IMR-90 (cell line): ENCODE data around the gene SLC25A11. TPM values are rescaled to one million over a fixed set of nuclear protein-coding genes. Genes with fewer than 3 reads are reported as not detected.

Source experiments
- ATAC-seq: fragments of 200-7000 bp; cut with Tn5 transposase; 2 replicates; pipeline ENCODE4 v1.9.1; 2020; ENCODE audit warnings: low read depth, mild to moderate bottlenecking, moderate library complexity
- BruUV-seq: library from RNA; stranded (reverse); fragments of 400-500 nt; replicated peaks from 2 replicates; lab custom pipeline; 2021; lab: Mats Ljungman, UMichigan
- CTCF ChIA-PET: fragments of 300-600 bp; formaldehyde crosslinking; extraction: SDS; loops from one replicate; lab custom pipeline; 2021; ENCODE audit warnings: antibody characterized with exemption; lab: Yijun Ruan, JAX
- POLR2A ChIA-PET: fragments of 300-600 bp; sonication (Branson Sonifier 250); formaldehyde crosslinking; loops from one replicate; lab custom pipeline; 2022; ENCODE audit warnings: antibody characterized with exemption; ENCODE audit not compliant: unreplicated experiment; lab: Charles Lee
- DNase-seq: peaks from one replicate; pipeline ENCODE4 v3.0.0; 2013
- H2AFZ ChIP-seq: replicated peaks from 2 replicates; pipeline ENCODE3; 2013; ENCODE audit warnings: low read length, mild to moderate bottlenecking; ENCODE audit not compliant: poor library complexity
- H2AK5ac ChIP-seq: 2 replicates; pipeline ENCODE4 v1.6.1; 2013; ENCODE audit warnings: low read depth, low read length, inconsistent platforms
- H2AK9ac ChIP-seq: replicated peaks from 2 replicates; pipeline ENCODE3; 2013; ENCODE audit warnings: mild to moderate bottlenecking, low read depth, low read length, moderate library complexity; ENCODE audit not compliant: poor library complexity
- H2BK120ac ChIP-seq: 2 replicates; pipeline ENCODE4 v1.6.1; 2013; ENCODE audit warnings: low read depth, low read length, inconsistent platforms
- H2BK15ac ChIP-seq: 3 replicates; pipeline ENCODE4 v1.6.1; 2013; ENCODE audit warnings: low read depth, low read length, inconsistent platforms
- H2BK20ac ChIP-seq: 2 replicates; pipeline ENCODE4 v1.6.1; 2013; ENCODE audit warnings: low read depth, mild to moderate bottlenecking, inconsistent platforms, low read length, moderate library complexity
- H2BK5ac ChIP-seq: 2 replicates; pipeline ENCODE4 v1.6.1; 2013; ENCODE audit warnings: mild to moderate bottlenecking, low read depth, low read length, inconsistent platforms; ENCODE audit not compliant: poor library complexity, severe bottlenecking
- H3K14ac ChIP-seq: replicated peaks from 2 replicates; pipeline ENCODE4 v1.6.1; 2013; ENCODE audit warnings: low read depth, low read length, inconsistent platforms
- H3K18ac ChIP-seq: 2 replicates; pipeline ENCODE4 v1.6.1; 2013; ENCODE audit warnings: low read depth, low read length, control low read depth
- H3K23ac ChIP-seq: 2 replicates; pipeline ENCODE4 v1.6.1; 2013; ENCODE audit warnings: low read depth, low read length, inconsistent platforms
- H3K27ac ChIP-seq: 2 replicates; pipeline ENCODE4 v1.5.1; 2013; ENCODE audit warnings: mild to moderate bottlenecking, control low read depth, low read length; ENCODE audit not compliant: insufficient read depth
- H3K27me3 ChIP-seq: 2 replicates; pipeline ENCODE4 v1.6.1; 2013; ENCODE audit warnings: low read length; ENCODE audit not compliant: control insufficient read depth, insufficient read depth
- H3K36me3 ChIP-seq: 2 replicates; pipeline ENCODE4 v1.6.1; 2013; ENCODE audit warnings: low read length, mixed read lengths; ENCODE audit not compliant: control insufficient read depth, insufficient read depth
- H3K4ac ChIP-seq: 2 replicates; pipeline ENCODE4 v1.6.1; 2013; ENCODE audit warnings: low read depth, low read length, inconsistent platforms
- H3K4me1 ChIP-seq: 2 replicates; pipeline ENCODE4 v1.6.1; 2013; ENCODE audit warnings: low read length, mixed read lengths; ENCODE audit not compliant: control insufficient read depth, insufficient read depth
- H3K4me2 ChIP-seq: 2 replicates; pipeline ENCODE4 v1.6.1; 2013; ENCODE audit warnings: low read depth, mild to moderate bottlenecking, control low read depth, low read length, moderate library complexity
- H3K4me3 ChIP-seq: 2 replicates; pipeline ENCODE4 v1.5.1; 2013; ENCODE audit warnings: low read depth, mild to moderate bottlenecking, control low read depth, low read length, moderate library complexity; ENCODE audit not compliant: insufficient read depth
- H3K56ac ChIP-seq: 2 replicates; pipeline ENCODE4 v1.6.1; 2013; ENCODE audit warnings: low read length, inconsistent platforms; ENCODE audit not compliant: insufficient read depth; ENCODE audit errors: extremely low read depth
- H3K79me1 ChIP-seq, 2 experiments: 2 replicates each; pipeline ENCODE4 v1.6.1; 2013; ENCODE audit warnings: low read length in 2 of 2, inconsistent platforms in 1 of 2, low read depth in 1 of 2
- H3K9ac ChIP-seq: 2 replicates; pipeline ENCODE4 v1.6.1; 2013; ENCODE audit warnings: low read depth, low read length, control low read depth
- H3K9me1 ChIP-seq: 2 replicates; pipeline ENCODE4 v1.6.1; 2013; ENCODE audit warnings: low read length, inconsistent platforms; ENCODE audit not compliant: insufficient read depth
- H3K9me3 ChIP-seq: 2 replicates; pipeline ENCODE4 v1.6.1; 2013; ENCODE audit warnings: low read length; ENCODE audit not compliant: control insufficient read depth, insufficient read depth
- H4K20me1 ChIP-seq: 2 replicates; pipeline ENCODE4 v1.6.1; 2013; ENCODE audit warnings: low read length, inconsistent platforms; ENCODE audit not compliant: insufficient read depth
- H4K5ac ChIP-seq: 2 replicates; pipeline ENCODE4 v1.6.1; 2013; ENCODE audit warnings: mild to moderate bottlenecking, low read depth, low read length, control low read depth
- H4K8ac ChIP-seq, 2 experiments: 2 replicates each; pipeline ENCODE4 v1.6.1; 2013; ENCODE audit warnings: low read depth in 2 of 2, low read length in 2 of 2, control low read depth in 1 of 2, inconsistent platforms in 1 of 2
- H4K91ac ChIP-seq: 2 replicates; pipeline ENCODE4 v1.6.1; 2013; ENCODE audit warnings: low read depth, low read length, inconsistent platforms; ENCODE audit not compliant: insufficient read depth
- BHLHE40 ChIP-seq: fragments of 150-350 bp; IDR thresholded peaks from 2 replicates; pipeline ENCODE4 v1.6.1; 2016; ENCODE audit warnings: mild to moderate bottlenecking, low read depth, low read length
- CEBPB ChIP-seq: IDR thresholded peaks from 2 replicates; pipeline ENCODE4 v1.6.1; 2012; ENCODE audit warnings: low read depth, low read length, improper control_type of control experiment
- CHD1 ChIP-seq: IDR thresholded peaks from 2 replicates; pipeline ENCODE4 v1.6.1; 2012; ENCODE audit warnings: low read depth, low read length, improper control_type of control experiment
- CTCF ChIP-seq: conservative IDR thresholded peaks from 2 replicates; pipeline ENCODE4 v1.5.1; 2012; ENCODE audit warnings: mild to moderate bottlenecking, low read depth, low read length, improper control_type of control experiment
- ELK1 ChIP-seq: fragments of 150-350 bp; IDR thresholded peaks from 2 replicates; pipeline ENCODE4 v1.6.1; 2016; ENCODE audit warnings: low read depth, mild to moderate bottlenecking, low read length, moderate library complexity, borderline replicate concordance
- FOS ChIP-seq: fragments of 150-350 bp; IDR thresholded peaks from 2 replicates; pipeline ENCODE4 v1.6.1; 2016; ENCODE audit warnings: low read depth, low read length
- MAFK ChIP-seq: IDR thresholded peaks from 2 replicates; pipeline ENCODE4 v1.6.1; 2012; ENCODE audit warnings: low read depth, low read length, improper control_type of control experiment
- MAZ ChIP-seq: IDR thresholded peaks from 2 replicates; pipeline ENCODE4 v1.6.1; 2012; ENCODE audit warnings: low read depth, mild to moderate bottlenecking, low read length, improper control_type of control experiment, moderate library complexity, borderline replicate concordance
- MXI1 ChIP-seq: IDR thresholded peaks from 2 replicates; pipeline ENCODE4 v1.6.1; 2012; ENCODE audit warnings: low read depth, mild to moderate bottlenecking, low read length, moderate library complexity, borderline replicate concordance
- NFE2L2 ChIP-seq: fragments of 150-350 bp; IDR thresholded peaks from 2 replicates; pipeline ENCODE4 v1.6.1; 2016; ENCODE audit warnings: low read depth, mild to moderate bottlenecking, low read length
- POLR2A ChIP-seq: IDR thresholded peaks from 2 replicates; pipeline ENCODE4 v1.6.1; 2012; ENCODE audit warnings: mild to moderate bottlenecking, low read depth, low read length
- RAD21 ChIP-seq: IDR thresholded peaks from 2 replicates; pipeline ENCODE4 v1.6.1; 2012; ENCODE audit warnings: low read length, improper control_type of control experiment
- RCOR1 ChIP-seq: IDR thresholded peaks from 2 replicates; pipeline ENCODE4 v1.6.1; 2012; ENCODE audit warnings: mild to moderate bottlenecking, low read length, improper control_type of control experiment; ENCODE audit not compliant: insufficient replicate concordance
- RFX5 ChIP-seq: IDR thresholded peaks from 2 replicates; pipeline ENCODE4 v1.8.0; 2012; ENCODE audit warnings: low read depth, mild to moderate bottlenecking, low read length, moderate library complexity
- SMC3 ChIP-seq: fragments of 150-350 bp; IDR thresholded peaks from 2 replicates; pipeline ENCODE4 v1.6.1; 2016; ENCODE audit warnings: low read depth, mild to moderate bottlenecking, antibody characterized with exemption, low read length, moderate library complexity
- USF2 ChIP-seq: fragments of 150-350 bp; IDR thresholded peaks from 2 replicates; pipeline ENCODE4 v1.6.1; 2017; ENCODE audit warnings: mild to moderate bottlenecking, antibody characterized with exemption, low read length, low read depth
- WGBS, 2 experiments: methylation state at CpG; one replicate each; pipeline versions ENCODE4 v1.1.5 to v1.1.7; 2013; ENCODE audit warnings: missing lambda C conversion rate in 2 of 2; ENCODE audit not compliant: insufficient read length in 1 of 2; ENCODE audit errors: extremely low coverage in 2 of 2; 5-methylcytosine and 5-hydroxymethylcytosine counted together
- dilution Hi-C: fragments of 300-500 bp; cut with HindIII; formaldehyde crosslinking; loops from one replicate; pipeline ENCODE4 v1.14.3; 2018; ENCODE audit warnings: low sequenced_read_pairs; ENCODE audit not compliant: unreplicated experiment
- in situ Hi-C: fragments of 300-500 bp; cut with MboI; formaldehyde crosslinking; loops from 3 replicates; pipeline ENCODE4 v1.14.3; 2019; ENCODE audit warnings: low sequenced_read_pairs, inconsistent platforms, mixed read lengths
- intact Hi-C: fragments of 100-400 bp; cut with micrococcal nuclease; formaldehyde crosslinking; loops from 2 replicates; pipeline ENCODE4 v1.10.0; 2022
- polyA plus RNA-seq, 3 experiments: library from polyadenylated mRNA; depleted of rRNA; stranded (reverse); fragments of >200 nt; gene quantifications; 2 replicates each; pipeline ENCODE4 v1.2.3, GENCODE V29; 2012; ENCODE audit warnings: low replicate concordance in 1 of 3
- total RNA-seq: library from RNA; depleted of rRNA; stranded (reverse); fragments of >200 nt; gene quantifications from 2 replicates; pipeline ENCODE4 v1.2.3, GENCODE V29; 2012

SLC25A11 gene
- total and polyA plus RNA-seq, 2 of the 4 experiments (the other 2 are of a cell fraction): 35.0 to 62.2 TPM

- H2BK120ac ChIP-seq: no peak within 1 kb of the TSS
- ATAC-seq (no peak), DNase-seq (no peak)
- H3K14ac ChIP-seq: no peak within 1 kb of the TSS
- H4K20me1 ChIP-seq: no peaks in the 10 kb centered on the region
- no peak within 1 kb of the TSS for H3K18ac ChIP-seq
- no peak within 1 kb of the TSS for H3K4me3 ChIP-seq
- H2BK5ac ChIP-seq: no peak within 1 kb of the TSS
- no peak within 1 kb of the TSS for H2BK15ac ChIP-seq
- no peaks in the 10 kb centered on the region; a peak in 1 of 4 replicates for H3K79me1 ChIP-seq
- no TSS peak for BruUV-seq
- no peak within 1 kb of the TSS for H3K27ac ChIP-seq
- dilution Hi-C loops: no loop called here
- H3K9me3 ChIP-seq: no peaks in the 10 kb centered on the region
- no peak within 1 kb of the TSS for H3K9ac ChIP-seq
- no peak within 1 kb of the TSS for H2AK5ac ChIP-seq
- no peak within 1 kb of the TSS for H4K8ac ChIP-seq
- no peaks in the 10 kb centered on the region for H3K27me3 ChIP-seq
- H3K23ac ChIP-seq: no peak within 1 kb of the TSS
- WGBS, 2 experiments: 100% methylated on average over 2 of the region's 14 CpGs; no CpG with 5 or more reads in 1 of the 2 experiments
- no peak within 1 kb of the TSS for H4K91ac ChIP-seq
- H3K36me3 ChIP-seq: peaks cover 6% of the 10 kb centered on the region
- ChIA-PET CTCF (no interaction called here), POLR2A (no interaction called here)
- no peak within 1 kb of the TSS for H3K56ac ChIP-seq
- no peak within 1 kb of the TSS for H3K4ac ChIP-seq
- intact Hi-C loops: no loop called here
- no peak for TF ChIP-seq CHD1
- no peak for TF ChIP-seq USF2
- TF ChIP-seq MAFK: no peak
- TF ChIP-seq FOS: no peak
- no peak for TF ChIP-seq SMC3
- no peak for TF ChIP-seq CEBPB
- no peak for TF ChIP-seq CTCF
- no peak for TF ChIP-seq BHLHE40
- TF ChIP-seq MXI1: no peak
- no peak for TF ChIP-seq RCOR1
- no peak for TF ChIP-seq RAD21
- TF ChIP-seq MAZ: no peak
- no peak for TF ChIP-seq NFE2L2
- TF ChIP-seq RFX5: no peak
- no peak for TF ChIP-seq POLR2A
- no peak for TF ChIP-seq ELK1
- peaks cover 4% of the 10 kb centered on the region for H3K4me1 ChIP-seq
- H4K5ac ChIP-seq: no peak within 1 kb of the TSS
- no peak within 1 kb of the TSS for H3K4me2 ChIP-seq
- in situ Hi-C loops: no loop called here
- no peak within 1 kb of the TSS for H2BK20ac ChIP-seq
- no peak within 1 kb of the TSS for H2AFZ ChIP-seq
- no peak within 1 kb of the TSS for H2AK9ac ChIP-seq
- peaks cover 9% of the 10 kb centered on the region for H3K9me1 ChIP-seq
Observed at GRCh38 chr17:4931963-4932362, 7.9 kb downstream of the SLC25A11 start, which contains the start of gene GP1BA. Gene GP1BA (plus strand): TSS chr17:4932277. CDS start chr17:4932605, 328 bp downstream.
